Astrocyte of the cerebellum (primary cell): ENCODE measurements around the gene TRIP12.

Experiments used
- DNase-seq: peaks from one replicate; pipeline ENCODE4 v3.0.0-alpha.2; 2011; ENCODE audit warnings: low read depth
- H3K4me3 ChIP-seq: 2 replicates; pipeline ENCODE4 v1.5.1; 2011; ENCODE audit warnings: mild to moderate bottlenecking, low read depth, low read length, moderate library complexity
- in situ Hi-C: cut with HindIII; loops from 2 replicates; pipeline ENCODE4 v1.10.0; 2017; ENCODE audit warnings: low sequenced_read_pairs
- TF ChIP-seq, protein P1 (sequence below): IDR thresholded peaks from 2 replicates; pipeline ENCODE4 v1.5.1; 2012; ENCODE audit warnings: low read length, low read depth, moderate library complexity, mild to moderate bottlenecking; ENCODE audit errors: missing control alignments

The TRIP12 gene

DNA sequence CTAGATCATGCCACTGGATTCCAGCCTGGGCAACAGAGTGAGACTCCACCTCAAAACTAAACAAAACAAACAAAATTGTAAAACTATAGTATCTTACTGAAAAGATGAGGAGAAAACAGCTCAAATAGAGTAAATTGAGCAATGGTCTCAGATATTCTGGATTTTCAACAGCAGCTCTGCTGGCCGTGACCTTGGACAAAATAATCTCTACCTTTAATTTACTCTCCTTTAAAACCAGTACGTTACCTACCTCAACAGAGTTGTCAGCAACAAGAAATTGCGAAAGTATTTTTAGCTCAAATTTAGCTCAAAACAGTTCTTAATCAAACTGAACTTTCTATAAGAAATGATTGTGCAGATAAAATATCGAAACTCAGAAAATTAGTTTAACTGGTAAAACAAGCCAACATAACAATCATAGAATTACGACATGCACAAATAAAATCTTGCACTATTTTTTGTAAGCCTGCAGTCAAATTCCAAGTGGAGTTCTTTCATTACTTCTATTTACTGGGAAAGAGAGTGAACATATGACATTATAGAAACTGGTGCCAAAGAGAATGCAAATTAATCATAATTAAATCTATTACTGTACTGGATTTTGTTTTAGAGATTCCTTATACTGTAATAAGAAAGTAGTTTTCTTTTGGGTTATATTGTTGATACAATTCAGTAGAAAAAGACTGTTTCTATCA, 40.8 kb downstream of the TRIP12 start:
- in situ Hi-C loops: no loop called here
- TF ChIP-seq, protein P1, sequence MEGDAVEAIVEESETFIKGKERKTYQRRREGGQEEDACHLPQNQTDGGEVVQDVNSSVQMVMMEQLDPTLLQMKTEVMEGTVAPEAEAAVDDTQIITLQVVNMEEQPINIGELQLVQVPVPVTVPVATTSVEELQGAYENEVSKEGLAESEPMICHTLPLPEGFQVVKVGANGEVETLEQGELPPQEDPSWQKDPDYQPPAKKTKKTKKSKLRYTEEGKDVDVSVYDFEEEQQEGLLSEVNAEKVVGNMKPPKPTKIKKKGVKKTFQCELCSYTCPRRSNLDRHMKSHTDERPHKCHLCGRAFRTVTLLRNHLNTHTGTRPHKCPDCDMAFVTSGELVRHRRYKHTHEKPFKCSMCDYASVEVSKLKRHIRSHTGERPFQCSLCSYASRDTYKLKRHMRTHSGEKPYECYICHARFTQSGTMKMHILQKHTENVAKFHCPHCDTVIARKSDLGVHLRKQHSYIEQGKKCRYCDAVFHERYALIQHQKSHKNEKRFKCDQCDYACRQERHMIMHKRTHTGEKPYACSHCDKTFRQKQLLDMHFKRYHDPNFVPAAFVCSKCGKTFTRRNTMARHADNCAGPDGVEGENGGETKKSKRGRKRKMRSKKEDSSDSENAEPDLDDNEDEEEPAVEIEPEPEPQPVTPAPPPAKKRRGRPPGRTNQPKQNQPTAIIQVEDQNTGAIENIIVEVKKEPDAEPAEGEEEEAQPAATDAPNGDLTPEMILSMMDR: no peak
- DNase-seq: no peak
- no peak overlapping the region for H3K4me3 ChIP-seq

DNA sequence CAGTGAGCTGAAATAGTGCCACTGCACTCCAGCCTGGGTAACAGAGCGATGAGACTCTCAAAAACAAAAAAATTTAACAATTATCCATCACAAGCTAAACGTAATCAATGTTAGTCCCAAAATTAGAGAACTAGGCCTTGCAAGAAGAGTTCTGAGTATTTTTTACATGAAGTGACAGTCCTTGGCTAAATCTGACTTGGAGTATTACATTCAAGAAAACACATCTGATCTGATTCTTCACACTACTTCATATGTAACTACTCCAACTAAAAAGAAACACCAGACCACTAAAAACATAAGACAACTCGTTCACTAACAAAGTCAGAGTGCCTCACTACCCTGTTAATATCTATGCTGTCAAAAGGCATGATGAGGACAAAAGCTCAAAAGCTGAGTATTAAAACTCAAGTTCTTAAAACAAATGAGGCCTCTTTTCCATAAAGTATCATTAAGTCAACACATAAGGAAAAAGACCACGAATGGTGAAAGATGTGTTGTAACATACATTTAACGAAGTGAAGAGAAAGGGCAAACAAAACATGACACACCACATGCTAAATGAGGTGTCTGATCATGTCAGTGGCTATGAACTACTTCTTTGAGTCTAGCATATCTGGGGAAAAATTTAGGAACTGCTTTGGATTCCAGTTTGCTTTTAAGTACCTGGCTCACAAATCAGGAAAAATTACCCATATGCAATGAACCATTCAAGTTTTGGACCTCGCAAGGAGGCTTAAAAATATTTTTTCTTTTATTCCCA, 42.4 kb downstream of the TRIP12 start:
- TF ChIP-seq, protein P1: no peak
- in situ Hi-C loops: no loop called here
- no peak for DNase-seq
- H3K4me3 ChIP-seq: no peak overlapping the region

DNA sequence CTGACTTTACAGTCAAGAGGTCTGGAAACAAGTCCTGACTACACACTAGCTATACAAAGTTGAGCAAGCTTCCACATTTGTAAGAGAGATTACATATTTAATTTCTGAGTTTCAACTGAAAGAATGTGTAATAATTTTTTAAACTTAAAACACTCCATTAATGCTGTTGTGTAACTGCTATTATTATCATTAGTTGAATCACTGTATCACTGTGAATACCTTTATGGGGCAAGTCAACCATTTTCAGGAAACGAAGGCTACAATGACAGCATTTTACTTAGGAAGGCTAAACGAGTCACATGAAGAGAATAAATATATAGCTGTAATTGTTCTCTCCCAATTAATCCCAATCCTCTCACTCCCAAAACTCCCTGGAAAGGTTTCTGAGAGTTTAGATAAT, 46.3 kb downstream of the TRIP12 start:
- in situ Hi-C loops: no loop called here
- TF ChIP-seq, protein P1: no peak
- H3K4me3 ChIP-seq: no peak overlapping the region
- DNase-seq: no peak

DNA sequence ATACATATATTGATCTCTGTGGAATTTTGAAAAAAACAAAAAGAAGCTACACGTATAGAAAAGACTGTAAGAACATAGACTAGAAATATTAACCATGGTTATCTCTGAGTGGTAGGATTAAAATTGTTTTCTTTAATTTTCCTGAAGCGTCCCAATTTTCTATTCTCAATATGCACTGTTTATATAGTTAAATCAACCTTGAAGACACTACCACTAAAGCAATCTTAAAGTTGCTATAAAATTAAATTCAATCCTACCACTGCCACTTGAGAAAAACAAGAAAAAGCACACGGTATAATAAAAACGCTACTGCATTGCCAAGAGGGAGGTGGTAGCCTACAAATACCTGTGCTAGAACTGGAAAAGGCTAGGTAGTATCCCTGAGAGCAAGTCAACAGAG, 47.2 kb downstream of the TRIP12 start:
- in situ Hi-C loops: no loop called here
- no peak overlapping the region for H3K4me3 ChIP-seq
- TF ChIP-seq, protein P1: no peak
- DNase-seq: no peak

DNA sequence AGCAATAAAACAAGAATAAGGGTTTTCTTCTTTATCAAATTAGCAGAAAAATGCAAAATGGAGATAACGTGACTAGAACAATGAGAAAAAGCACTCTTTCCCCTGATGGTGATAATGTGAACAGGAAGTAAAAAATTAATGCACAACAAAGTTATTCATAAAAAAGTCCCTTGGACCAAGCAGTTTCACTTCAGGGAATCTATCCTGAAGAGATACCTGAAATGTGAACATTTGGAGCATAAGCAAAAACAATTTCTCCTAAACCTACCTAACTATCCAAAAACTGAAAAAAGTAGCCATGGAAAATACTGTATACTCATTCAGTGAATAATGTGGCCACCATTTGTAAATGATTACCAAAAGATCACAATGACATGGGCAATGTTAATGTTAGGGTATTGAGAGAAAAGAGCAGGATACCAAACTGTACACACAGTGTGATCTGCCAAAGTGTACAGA, 48.7 kb downstream of the TRIP12 start:
- DNase-seq: no peak
- in situ Hi-C loops: no loop called here
- H3K4me3 ChIP-seq: no peak overlapping the region
- TF ChIP-seq, protein P1: no peak

DNA sequence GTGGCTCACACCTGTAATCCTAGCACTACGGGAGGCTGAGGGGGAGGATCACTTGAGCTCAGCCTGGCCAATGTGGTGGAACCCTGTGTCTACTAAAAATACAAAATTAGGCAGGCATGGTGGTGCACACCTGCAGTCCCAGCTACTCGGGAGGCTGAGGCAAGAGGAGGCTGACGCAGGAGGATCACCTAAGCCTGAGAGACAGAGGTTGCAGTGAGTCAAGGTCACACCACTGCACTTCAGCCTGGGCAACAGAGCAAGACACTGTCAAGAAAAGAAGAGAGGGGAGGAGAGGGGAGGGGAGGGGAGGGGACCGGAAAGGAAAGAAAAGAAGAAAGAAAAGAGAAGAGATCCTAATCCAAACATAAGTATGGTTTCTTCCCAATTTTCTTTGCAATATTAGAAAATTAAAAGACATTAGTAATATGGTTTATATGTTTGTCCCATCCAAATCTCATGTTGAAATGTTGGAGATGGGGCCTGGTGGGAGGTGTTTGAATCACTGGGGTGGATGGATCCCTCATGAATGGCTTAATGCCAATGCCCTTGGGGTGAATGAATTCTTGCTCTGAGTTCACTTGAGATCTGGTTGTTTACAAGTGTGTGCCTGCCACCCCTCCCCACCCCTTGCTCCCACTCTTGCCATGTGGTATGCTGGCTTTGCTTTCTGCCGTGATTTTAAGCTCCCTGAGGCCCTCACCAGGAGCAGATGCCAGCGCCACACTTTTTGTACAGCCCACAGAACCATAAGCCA, 50.7 kb downstream of the TRIP12 start:
- DNase-seq: no peak
- TF ChIP-seq, protein P1: no peak
- no peak overlapping the region for H3K4me3 ChIP-seq
- in situ Hi-C loops: no loop called here
